GM21786 (cell line): Measurements from ENCODE around the gene CCDC89.

ENCODE experiments used
- ATAC-seq: cut with Tn5 transposase; IDR thresholded peaks from one replicate; pipeline ENCODE4 v1.9.1; 2021; ENCODE audit not compliant: unreplicated experiment

CCDC89 gene

DNA sequence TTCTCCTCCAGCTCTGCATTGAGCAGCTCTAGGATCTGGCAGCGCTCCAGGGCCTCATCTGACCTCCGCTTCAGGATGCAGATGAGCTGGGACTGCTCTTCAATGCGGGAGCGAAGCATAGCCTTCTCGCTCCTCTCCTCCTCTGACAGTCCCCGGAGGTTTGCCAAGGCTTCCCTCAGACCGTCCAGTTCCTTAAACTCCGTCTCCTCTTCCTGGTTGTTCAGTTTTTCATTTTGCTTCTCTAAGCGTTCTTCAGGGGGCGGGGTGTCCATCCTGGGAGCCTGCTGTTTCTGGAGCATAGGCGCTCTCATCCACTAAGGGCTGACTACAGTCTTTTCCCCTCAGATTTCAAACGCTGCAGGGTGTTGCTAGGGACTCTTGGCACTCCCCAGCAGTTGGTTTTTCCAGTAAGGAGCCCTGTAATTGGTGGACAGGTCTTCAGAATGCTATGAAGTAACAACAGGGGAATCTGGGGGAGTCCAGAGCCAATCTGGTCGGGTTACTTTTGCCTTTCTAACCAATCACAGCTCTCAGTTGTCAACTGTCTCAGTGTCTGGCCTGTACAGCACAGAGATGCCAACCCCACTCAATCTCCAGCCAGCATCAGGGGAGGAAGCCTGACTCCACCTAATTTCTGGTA lies at the start of gene CCDC89:
Gene CCDC89 (minus strand): TSS at position 376 of the 640 bp plus-strand sequence. CDS start 65 bp downstream, at position 311.
- no peak for ATAC-seq

DNA sequence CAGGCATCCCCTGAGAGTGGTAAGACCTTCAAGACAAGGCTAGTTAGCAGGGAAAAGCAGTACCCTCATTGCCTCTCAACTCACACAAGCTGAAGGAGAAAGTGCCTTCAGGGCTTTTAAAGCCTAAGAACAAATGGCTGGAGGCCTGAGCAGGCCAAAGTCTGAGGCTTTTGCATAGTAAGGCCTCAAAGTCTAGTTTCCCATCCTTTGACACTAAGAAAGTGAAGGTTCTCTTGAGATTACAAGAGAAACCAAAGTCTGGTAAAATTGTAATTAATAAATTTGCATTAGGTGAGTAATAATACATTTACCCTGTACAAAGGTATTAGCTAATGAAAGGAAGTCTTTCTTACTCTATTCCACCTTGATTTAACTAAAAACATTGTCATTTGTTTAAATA lies 47.0 kb upstream of the CCDC89 start:
- ATAC-seq = no peak

DNA sequence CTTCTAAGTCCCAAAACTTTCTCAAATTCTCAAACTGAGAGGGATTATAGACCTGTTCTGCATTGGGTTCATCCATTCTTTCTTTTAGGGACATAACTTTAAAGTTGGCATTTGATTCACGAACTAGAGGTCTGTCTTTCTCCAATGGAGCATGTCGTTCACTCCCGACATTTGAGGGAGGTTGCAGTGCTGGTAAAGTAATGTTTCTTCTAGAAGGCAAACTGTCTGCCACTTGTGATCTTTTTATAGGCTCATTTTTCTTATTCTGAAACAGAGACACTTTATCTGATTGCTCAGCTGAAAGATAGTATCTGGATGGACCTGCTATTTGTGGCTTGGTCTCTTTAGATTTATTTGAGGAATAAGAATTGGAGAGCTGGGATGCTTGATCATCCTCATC lies 40.4 kb upstream of the CCDC89 start:
- ATAC-seq = no peak

DNA sequence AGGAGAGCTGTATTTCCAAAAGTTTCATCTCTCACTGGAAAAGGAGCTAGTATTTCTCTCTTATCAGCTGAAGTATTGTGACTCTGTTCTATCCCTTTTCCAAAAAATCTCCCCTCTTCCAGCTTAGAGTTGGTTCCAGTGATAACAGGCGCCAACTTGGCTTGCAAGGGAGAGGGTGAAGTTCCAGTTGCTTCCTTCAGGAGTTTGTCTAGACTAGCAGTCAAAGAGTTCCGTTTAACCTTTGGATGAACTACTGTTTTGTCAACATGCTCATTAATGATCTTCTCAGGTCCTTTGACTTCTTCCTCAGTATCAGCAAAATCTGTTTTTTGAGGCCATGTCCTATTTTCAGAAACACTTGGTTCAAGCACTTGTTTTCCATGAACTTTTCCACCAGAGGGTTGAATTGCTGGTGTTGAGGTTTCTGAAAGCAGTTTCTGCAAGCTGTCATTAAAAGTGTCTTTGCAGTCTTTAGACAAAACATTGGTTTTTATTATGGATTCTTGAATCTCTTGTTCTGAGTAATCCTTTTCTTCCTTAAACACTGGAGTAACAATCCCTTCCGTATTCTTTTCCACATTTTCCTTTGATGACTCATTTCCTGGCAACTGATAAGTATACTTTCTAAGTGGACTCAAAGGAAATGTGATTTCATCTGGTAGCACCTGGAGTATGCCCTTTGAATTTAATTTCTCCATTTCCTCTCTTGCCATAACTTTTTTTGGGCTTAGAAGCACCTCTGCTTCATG lies 39.7 kb upstream of the CCDC89 start:
- ATAC-seq = no peak

DNA sequence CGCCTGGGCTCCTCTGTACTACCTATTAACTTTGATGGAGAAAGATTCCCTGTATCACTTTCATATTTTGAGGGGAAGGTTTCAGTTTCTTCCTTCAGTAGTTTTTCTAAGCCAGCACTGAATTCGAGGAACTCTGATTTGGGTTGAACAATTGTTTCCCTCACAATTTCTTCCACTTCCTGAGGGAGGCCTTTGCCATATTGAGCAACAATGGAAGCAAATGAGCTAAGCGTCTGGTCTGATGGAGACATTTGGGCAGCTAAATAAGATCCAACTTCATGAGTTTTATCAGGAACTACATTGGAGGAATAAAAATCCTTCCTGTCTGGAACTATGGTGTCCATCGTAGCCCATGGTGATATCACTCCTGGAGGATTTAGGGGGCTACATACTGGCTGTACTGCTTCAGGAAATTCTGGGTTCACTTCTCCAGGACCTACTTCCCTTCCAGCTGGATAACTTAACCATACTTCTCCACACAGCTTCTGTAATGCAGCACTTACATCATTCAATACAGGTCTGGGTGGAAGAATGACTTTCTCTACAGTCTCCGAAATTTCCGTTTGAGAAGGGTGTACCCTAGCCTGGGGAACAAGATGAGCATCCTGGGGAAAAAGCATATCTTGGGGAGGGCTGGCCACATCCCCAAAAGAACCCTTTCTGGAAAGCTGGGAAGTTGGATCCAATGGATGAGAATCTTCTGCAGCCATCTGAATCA lies 38.9 kb upstream of the CCDC89 start:
- no peak for ATAC-seq

DNA sequence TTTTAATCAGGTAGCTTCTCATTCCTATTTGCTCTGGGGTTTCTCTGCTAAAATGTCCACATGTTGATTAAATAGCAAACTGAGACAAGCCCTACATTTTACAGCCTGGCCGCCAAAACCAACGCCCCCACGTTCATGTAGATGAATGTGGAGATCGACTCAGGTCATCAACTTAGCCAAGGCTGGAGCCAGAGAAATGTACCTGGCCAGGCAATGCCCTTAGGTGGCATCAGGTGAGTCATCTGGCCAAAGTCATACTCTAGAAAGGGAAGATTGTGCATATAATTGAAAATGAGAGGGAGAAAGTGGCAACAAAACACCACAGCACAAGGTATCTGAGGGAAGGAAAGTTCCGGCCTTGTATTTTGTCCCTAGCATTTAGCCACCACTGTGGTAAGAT lies 37.1 kb upstream of the CCDC89 start:
- no peak for ATAC-seq

DNA sequence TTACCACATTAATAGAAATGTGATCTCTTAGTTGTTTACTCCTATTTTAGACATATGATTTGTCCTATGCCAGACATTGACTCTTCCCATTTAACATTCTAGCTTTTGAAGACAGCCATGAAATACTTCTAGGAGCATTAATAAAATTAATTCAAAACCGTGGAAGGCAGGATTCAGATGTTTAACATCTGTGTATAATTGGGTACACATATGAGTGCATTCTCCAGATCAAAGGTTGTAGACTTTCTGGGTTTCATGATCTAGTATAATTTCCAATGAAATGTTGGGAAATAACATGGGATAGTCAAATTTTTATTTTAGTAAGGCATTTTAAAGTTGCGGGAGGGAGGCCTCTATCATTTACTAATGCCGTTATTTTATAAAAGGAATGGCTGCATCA lies 35.2 kb upstream of the CCDC89 start:
- ATAC-seq = no peak

DNA sequence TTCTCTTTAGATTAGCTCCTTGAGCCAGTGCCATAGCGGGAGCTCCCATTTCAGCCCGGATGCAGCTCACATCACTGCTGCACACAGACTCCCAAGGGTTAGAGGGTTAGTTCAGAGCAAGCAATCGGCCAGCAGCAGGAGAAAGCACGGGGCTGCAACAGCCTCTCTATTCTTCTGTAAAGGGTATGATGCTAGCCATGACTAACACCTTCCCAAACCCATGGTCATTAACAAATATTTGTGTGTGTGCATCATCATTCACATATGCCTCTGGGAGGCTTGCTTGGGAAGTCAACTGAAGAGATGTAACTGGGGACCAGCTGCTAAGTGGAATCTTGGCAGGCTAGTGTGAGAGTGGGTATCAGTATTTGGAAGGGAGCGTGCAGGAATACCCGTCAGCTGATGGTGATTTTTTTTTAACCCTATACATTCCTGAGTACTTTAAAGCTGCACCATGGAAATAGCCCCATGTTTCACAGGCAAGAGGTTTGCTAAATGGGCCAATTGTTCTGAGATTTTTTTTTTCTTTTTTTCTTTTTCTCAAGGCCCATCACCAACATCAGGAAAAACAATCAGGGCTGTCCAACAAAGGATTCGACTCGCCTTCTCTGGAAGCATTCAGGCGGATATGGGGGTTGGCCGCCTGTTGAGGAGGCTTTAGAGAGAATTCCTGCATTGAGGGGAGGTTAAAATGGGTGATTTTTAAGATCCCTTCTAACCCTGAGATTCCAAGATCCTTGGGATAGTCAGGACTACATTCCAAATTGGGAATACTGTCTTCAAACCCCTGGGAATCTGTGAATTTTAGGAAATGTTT lies 33.2 kb upstream of the CCDC89 start:
- no peak for ATAC-seq

DNA sequence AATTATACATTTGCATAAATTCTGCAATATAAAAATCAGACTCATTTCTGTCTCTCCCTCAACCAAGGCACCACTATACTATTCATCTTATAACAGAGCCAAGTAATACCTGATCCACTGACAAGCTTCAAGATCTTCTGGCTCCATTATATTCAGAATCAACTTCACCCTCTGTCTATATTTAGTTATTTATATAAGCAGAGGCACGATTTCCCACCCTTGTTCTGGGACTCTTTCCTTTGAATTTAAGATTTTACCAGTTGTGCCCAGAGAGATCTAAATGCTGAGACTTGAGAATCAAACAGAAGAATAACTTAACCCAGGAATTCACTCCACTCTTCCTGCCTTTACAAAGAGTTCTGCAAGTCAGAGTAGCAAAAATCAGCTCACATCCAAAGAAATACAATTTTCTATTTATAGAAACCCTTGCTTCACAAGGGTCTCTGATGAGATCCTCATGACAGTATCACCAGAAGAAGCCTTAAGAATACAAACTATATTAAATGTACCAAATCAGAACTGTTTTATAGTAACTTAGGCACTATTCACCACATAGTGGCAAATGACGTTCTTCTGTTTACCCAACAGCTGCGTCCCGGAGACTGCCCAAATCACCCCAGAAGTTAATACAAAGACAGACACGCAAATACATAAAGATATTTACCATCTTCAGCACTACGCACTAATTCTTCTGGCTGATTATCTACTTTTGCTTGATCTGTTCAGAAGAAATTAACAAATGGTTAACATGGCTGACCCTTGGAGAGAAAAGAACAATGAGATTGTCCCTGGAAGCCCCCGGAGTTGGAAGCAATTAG lies 32.3 kb upstream of the CCDC89 start:
- no peak for ATAC-seq

DNA sequence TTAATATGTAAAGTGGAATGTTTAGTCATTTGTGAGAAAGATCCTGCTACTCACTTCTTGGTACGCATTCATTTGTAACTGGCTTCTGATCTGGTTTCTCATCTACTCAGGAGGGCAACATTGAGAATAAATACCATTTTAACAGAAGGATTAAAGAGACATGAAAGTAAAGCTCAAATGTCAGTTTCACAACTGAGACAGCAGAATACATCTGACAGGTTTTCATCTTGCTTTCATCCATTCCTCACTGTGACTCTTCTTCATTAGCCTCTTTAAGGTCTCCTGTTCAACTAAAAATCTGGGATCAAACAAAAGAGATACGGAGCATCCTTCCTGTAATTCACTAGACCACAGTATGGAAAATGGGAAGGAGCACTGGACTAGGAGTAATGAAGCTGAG lies 31.4 kb upstream of the CCDC89 start:
- no peak for ATAC-seq

DNA sequence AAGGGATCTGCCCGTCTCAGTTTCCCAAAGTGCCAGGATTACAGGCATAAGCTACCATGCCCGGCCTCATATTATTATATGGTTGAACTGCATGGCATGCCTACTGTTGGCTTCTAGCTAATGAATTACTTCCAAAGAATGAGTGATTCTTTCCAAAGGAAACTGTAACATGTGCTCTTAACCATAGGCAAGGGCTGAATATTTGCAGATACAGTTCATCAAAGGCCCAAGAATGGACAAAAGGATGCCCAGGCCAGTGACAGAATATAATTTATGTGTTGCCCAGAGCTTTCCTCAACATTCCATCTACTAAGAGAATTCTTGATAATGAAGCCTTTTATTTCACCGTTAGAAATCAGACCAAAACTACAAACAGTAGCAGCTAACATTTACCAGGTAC lies 27.0 kb upstream of the CCDC89 start:
- no peak for ATAC-seq

DNA sequence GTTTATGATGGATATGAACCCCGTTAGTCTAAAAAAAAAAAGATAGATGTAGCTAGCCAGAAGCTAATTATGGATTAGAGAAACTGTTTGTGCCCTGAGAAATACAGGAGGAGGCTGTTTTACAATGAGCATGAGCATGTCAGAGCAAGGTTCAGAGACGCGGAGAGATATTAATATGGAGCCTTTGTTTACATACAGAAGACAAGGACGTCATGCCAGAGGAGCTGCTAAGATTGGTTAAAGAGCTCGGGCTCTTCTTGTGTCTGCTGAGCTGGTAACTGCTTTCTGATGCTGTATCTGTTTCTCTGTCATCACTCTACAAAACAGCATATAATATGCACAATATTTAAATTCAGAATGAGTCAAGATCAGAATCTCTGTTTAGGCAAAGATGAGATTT lies 24.9 kb upstream of the CCDC89 start:
- ATAC-seq = no peak

DNA sequence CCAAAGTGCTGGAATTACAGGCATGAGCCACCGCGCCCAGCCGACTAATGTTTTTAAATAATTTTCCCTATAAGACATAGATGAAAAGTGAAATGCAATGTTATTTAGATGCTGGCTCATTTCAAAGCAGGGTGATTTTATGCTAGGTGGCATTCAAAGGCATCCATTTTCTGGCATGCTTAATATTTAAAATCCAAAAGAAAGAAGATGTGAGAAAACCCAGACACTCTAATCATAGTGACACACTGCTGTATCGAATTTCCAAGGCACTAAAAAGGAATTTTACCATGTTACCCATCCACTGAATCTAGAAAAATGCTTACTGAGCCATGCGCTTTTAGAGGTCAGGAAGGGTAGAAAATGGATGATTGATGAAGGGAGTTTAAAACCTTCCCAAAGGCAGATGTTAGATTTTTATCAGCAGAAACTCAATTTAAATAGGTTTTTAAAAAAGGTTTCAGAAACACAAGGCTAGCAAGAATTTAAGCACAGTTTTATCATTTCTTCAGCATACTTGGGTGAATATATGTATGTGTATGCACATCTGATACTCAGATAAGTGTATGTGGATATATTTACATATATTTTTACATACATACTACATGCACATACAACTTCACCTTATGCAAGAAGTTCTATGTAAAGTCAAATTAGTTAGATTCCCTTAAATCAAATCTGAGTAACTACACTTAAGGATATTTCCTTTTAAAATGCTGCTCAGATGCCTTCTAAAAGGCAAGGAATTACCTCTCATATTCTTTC lies 24.1 kb upstream of the CCDC89 start:
- no peak for ATAC-seq

DNA sequence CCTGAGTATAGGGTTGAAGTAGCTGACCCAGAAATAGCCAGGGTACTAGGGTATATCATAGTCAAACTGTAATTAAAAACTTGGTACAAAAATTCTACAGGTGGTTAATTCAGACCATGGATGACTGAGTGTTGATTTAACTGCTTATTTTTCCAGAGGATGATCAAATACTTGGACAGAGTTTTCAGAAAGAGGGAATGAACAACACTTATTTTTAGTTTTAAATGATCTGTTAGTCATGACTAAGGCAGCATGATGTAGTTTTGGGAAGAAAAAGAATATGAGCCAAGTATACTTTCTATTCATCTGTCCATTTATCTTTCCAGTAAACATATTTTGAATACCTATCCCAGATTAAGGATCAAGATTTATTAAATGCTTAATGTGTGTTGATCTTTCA lies 19.8 kb upstream of the CCDC89 start:
- ATAC-seq = no peak

DNA sequence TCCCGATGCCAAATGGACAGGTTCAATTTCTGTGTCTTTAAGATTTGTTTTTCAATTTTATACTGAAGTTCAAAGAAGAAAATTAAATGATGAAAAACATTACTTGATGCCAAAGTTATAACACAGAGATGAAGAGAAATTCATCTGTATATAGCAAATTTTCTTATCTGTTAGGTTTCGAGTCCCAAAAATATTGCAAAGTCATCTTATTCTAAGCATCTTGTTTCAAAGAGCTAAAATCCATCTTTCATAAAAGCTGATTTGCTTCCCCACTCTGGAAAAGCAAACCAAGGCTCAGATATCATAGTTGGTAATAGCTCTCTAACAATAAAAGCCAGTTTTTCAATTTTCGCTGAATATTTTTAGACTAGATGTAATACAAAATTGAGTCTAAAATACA lies 19.0 kb upstream of the CCDC89 start:
- ATAC-seq = no peak

DNA sequence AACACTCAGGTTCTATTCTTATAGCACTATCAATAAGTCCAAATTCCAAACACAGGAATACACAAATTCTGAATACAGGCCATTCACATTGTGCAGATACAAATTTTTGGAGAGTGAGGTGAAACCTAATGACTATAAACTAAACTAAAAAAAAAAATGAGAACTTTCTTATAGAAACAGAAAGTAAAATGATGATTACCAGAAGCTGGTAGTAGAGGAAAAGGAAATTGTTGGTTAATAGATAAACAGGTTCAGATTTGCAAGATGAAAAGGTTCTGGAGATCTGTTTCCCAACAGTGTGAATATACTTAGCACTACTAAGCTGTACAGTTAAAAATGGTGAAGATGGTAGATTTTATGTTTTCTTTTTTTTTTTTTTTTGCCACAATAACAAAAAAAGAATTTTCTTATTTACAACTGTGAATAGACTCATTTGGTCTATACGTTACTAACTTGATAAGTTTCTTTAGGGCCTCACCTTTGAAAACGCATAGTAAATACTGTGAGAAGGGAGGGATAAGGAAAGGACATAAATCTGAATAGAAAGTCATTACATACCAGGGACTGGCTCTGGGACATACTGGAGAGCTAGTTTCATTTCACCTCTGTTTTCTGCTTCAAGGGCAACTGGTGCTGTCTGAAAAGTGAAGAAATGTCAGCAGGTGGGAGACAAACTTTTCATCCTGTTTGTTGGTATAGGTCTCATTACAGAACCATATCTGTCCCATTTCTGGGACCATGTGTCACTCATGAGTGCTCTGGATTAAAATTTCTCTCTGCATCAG lies 14.2 kb upstream of the CCDC89 start:
- peak; percentile 95 for ATAC-seq

DNA sequence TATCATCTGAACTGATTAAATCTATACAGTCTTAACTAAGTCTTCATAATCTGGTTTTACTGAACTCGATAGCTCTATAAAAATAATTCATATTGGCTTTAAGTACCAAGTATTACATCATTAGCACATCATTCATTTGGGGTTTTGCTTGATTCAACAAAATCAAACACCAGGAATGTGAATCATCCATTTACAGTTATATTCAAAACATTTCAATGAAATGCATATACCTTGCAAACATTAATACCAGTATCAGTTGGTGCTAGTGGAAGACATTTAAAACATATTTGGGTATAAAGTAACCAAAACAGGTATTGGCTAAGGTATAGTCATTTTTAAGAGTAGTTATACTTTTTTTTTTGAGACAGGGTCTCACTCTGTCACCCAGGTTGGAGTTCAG lies 12.2 kb upstream of the CCDC89 start:
- no peak for ATAC-seq

DNA sequence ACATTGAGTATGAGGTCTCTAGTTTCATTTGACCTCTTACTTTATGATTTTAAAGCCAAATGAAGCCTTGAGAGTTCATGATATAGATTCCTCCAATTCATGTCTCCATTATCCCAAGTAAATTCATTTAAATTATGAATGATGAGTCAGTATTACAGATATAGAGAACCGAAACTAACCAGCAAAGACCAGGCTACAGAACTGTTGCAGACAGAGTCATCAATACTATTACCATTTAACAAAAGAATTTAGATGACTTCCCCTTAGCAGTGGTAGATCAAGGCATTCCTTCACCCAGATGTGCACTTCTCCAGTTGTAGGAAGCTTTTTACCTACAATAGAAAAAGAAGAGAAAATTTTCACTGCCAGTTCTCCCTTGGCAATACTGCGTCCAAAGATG lies 11.8 kb upstream of the CCDC89 start:
- ATAC-seq = no peak

DNA sequence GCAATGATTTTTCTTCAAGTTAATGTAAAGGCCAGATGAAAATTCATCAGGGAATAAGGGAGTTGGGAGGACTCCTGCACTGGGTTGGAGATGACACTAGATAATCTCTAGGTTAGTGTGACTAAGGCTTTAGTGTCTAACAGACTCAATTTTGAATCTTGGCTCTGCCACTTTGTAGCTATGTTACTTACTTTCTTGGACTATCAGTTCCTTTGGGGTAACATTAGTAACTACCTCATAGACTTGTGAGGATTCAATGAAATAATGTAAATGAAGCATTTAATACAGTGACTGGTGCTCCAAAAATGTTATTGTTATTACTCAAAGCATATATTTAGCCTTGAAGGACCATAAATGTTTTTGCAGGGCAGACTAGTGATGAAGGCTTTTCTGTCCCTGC lies 9.6 kb upstream of the CCDC89 start:
- no peak for ATAC-seq
